GM18951 (cell line): Measurements from ENCODE around the gene L3MBTL4.

ENCODE experiments used
- POLR2A ChIP-seq: IDR thresholded peaks from 4 replicates; pipeline ENCODE4 v1.6.1; 2011; ENCODE audit warnings: mild to moderate bottlenecking; ENCODE audit not compliant: insufficient read length, insufficient read depth; ENCODE audit errors: extremely low read depth
- in situ Hi-C: fragments of 300-500 bp; cut with MboI; formaldehyde crosslinking; loops from one replicate; pipeline ENCODE4 v1.12.0; 2022; ENCODE audit warnings: low sequenced_read_pairs, mixed read lengths, inconsistent platforms; ENCODE audit not compliant: unreplicated experiment

Gene L3MBTL4

GRCh38 chr18:6255886-6256285 is 158.8 kb downstream of the L3MBTL4 start:
- in situ Hi-C loops = no loop called here
- no peak for TF ChIP-seq POLR2A

- in situ Hi-C loops = no loop called here
- TF ChIP-seq POLR2A = no peak
Observed at GRCh38 chr18:6255116-6255705, 159.5 kb downstream of the L3MBTL4 start.

GRCh38 chr18:6254456-6254855 is 160.3 kb downstream of the L3MBTL4 start:
- TF ChIP-seq POLR2A = no peak
- in situ Hi-C loops = no loop called here

- in situ Hi-C loops = no loop called here
- no peak for TF ChIP-seq POLR2A
Observed at GRCh38 chr18:6251084-6251483, 163.6 kb downstream of the L3MBTL4 start.

GRCh38 chr18:6249788-6250187 is 164.9 kb downstream of the L3MBTL4 start:
- in situ Hi-C loops = no loop called here
- TF ChIP-seq POLR2A = no peak

GRCh38 chr18:6249170-6249569 is 165.5 kb downstream of the L3MBTL4 start:
- TF ChIP-seq POLR2A = no peak
- in situ Hi-C loops = no loop called here

- in situ Hi-C loops = no loop called here
- TF ChIP-seq POLR2A = no peak
Observed at GRCh38 chr18:6248017-6248416, 166.7 kb downstream of the L3MBTL4 start.

- no peak for TF ChIP-seq POLR2A
- in situ Hi-C loops = no loop called here
Observed at GRCh38 chr18:6242004-6242403, 172.7 kb downstream of the L3MBTL4 start.

GRCh38 chr18:6239716-6240115 is 175.0 kb downstream of the L3MBTL4 start:
- no peak for TF ChIP-seq POLR2A
- in situ Hi-C loops = no loop called here

- TF ChIP-seq POLR2A = no peak
- in situ Hi-C loops = no loop called here
Observed at GRCh38 chr18:6236258-6236657, 178.5 kb downstream of the L3MBTL4 start.

GRCh38 chr18:6222271-6222670 is 192.4 kb downstream of the L3MBTL4 start:
- TF ChIP-seq POLR2A = no peak

GRCh38 chr18:6221602-6222014 is 193.1 kb downstream of the L3MBTL4 start:
- in situ Hi-C loops = no loop called here

More at GRCh38 chr18:6222271-6222670, 192.4 kb downstream of the L3MBTL4 start:
- in situ Hi-C loops = no loop called here

GRCh38 chr18:6220129-6220528 is 194.6 kb downstream of the L3MBTL4 start:
- no peak for TF ChIP-seq POLR2A
- in situ Hi-C loops = no loop called here

More at GRCh38 chr18:6221602-6222014, 193.1 kb downstream of the L3MBTL4 start:
- no peak for TF ChIP-seq POLR2A

GRCh38 chr18:6219116-6219717 is 195.5 kb downstream of the L3MBTL4 start:
- TF ChIP-seq POLR2A = no peak
- in situ Hi-C loops = no loop called here

- in situ Hi-C loops = no loop called here
- no peak for TF ChIP-seq POLR2A
Observed at GRCh38 chr18:6215888-6216287, 198.8 kb downstream of the L3MBTL4 start.

- TF ChIP-seq POLR2A = no peak
- in situ Hi-C loops = no loop called here
Observed at GRCh38 chr18:6211174-6211504, 203.6 kb downstream of the L3MBTL4 start.
